Endometrium (tissue), 2 donors: ENCODE measurements around the gene FERMT2.

Experiments used
- FAIRE-seq: peaks from 2 replicates; lab custom pipeline; 2012; peaks lifted over from hg19 to GRCh38; lab: Jason Lieb, UNC
- donor health status: control.
- donor health status: control.

Gene FERMT2, protein sequence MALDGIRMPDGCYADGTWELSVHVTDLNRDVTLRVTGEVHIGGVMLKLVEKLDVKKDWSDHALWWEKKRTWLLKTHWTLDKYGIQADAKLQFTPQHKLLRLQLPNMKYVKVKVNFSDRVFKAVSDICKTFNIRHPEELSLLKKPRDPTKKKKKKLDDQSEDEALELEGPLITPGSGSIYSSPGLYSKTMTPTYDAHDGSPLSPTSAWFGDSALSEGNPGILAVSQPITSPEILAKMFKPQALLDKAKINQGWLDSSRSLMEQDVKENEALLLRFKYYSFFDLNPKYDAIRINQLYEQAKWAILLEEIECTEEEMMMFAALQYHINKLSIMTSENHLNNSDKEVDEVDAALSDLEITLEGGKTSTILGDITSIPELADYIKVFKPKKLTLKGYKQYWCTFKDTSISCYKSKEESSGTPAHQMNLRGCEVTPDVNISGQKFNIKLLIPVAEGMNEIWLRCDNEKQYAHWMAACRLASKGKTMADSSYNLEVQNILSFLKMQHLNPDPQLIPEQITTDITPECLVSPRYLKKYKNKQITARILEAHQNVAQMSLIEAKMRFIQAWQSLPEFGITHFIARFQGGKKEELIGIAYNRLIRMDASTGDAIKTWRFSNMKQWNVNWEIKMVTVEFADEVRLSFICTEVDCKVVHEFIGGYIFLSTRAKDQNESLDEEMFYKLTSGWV

DNA sequence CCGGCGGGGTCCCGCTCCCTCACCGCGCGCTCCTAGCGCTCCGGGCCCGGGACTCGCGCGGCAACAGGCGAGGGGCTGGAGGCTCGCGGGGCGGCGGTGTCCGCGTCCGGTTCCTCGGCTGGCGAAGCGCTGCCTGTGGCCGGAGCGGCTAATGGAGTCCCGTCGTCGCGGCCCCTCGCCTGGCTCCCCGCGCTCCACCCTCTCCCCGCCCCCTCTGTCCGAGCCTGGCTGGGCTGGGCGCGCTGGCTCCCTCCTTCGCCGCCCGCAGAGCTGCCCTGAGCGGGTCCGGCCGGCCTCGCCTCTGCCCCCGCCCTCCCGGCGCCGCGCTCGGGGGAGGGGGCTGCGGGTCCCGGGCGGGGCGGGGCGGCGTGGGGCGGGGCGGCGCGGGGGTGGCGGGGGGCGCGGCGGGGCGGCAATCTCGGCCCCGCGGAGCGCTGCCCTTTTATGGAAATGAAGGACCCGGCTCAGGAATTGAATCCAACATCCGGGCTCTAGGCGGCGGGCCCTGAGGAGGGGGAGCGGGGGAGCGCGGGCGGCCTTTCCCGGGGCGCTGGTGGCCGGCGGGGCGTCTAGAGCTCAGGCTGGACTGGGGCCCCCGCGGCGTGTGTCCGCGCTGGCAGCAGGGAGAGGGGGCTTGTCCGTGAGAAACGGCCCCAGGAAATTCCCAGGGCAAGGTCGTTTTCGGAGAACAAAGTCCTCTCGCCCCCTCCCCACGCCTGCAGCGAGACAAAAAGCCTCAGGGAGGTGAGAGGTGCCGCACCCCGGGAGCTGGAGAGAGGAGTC, at the start of gene FERMT2:
Gene FERMT2 (minus strand): TSS at position 153 of the 783 bp plus-strand sequence. CDS start 482 bp downstream, outside the sequence.
- FAIRE-seq: no peak

DNA sequence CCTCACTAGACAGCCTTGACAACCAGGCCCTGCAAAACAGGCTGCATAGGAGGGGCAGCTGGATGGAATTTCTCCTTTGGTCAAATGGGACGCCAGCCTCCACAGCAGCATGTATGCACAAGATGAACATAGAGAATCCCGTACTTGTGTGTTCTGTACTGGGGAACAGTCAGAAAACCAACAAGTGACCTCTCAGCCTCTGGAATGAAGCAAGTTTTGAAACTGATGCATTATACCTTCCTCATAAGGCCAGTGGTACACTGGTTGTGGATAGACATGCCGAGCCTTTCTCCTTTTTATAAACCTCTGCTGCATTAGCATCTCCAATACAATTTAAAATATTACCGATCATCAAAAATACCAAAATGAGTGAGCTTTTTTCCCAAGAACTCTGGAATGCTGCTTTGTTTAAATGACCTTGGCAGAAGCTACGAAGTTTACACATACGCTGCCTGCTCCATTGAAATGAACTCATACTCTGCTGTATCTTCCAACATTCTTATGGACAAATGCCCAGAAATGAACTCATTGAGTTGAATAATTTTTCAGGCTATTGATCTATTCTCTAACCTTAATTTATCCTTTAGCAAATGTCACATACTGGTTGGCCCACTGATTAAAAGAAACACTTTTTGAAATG, 47.6 kb upstream of the FERMT2 start:
- no peak for FAIRE-seq

DNA sequence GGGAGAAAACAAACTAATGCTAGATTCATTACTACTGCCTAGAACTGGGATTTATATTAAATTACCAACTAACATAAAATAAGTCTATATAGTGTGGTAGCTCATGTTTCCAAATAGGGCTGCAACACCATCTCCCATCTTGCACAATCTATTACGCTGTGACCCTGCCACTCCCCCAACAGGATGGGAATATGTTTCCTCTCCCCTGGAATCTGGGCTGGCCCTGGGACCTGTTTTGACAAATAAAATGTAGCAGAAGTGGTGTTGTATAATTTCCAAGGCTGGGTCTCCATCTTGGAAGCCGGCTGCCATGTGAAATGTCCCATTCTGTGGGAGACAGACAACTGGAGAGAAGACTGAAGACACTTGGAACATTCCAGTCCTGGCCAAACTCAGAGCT, 45.6 kb upstream of the FERMT2 start:
- FAIRE-seq: no peak

DNA sequence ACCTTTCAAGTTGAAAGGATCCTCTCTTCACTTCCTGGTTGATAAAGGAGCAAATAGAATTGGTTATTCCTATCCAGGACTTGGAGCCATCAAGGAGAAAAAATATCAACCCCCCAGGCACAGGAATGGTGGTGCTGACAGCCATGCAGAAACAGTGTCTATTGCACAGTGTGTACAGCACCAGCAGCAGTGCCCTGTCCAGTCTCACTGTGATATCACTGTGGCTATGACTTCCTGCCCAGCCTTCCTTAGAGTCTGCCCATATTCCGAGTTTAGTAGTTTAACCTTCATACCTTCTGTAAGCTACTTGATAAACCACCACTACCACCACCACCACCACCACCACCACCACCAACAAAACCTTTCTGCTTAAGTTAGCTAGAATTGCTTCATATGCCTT, 45.1 kb upstream of the FERMT2 start:
- FAIRE-seq: no peak

DNA sequence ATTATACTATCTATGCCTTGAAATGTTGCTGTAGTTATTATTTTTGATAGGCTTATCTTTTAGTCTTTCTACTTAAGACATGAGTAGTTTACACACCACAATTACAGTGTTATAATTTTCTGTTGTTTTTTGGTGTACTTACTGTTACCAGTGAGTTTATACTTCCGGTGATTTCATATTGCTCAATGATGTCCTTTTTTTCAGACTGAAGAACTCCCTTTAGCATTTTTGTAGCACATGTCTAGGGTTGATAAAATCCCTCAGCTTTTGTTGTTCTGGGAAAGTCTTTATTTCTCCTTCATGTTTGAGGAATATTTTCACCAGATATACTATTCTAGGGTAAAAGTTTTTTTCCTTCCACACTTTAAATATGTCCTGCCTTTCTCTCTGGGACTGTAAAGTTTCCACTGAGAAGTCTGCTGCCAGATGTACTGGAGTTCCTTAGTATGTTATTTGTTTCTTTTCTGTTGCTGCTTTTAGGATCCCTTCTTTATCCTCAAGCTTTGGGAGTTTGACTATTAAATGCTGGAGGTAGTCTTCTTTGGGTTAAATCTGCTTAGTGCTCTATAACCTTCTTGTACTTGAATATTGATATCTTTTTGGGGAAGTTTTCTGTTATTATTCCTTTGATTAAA, 41.5 kb upstream of the FERMT2 start:
- no peak for FAIRE-seq

DNA sequence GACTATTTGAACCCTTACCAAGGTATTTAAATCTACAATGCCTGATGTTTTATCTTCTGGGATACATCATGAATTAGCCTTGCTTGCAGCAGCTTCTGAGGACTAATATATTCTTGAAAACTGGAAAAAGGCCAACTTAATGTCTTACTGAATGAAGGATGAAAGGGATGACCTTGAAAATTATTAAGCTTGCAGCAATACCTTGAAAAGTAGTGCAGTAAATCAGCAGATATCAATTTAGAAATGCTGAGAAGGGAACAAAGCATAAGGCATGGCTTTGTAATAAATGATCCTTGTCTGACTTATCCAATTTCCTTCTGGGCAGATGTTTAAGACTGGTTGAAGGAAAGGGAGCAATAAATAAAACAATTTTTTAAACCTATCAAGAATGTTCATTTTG, 37.3 kb upstream of the FERMT2 start:
- no peak for FAIRE-seq

DNA sequence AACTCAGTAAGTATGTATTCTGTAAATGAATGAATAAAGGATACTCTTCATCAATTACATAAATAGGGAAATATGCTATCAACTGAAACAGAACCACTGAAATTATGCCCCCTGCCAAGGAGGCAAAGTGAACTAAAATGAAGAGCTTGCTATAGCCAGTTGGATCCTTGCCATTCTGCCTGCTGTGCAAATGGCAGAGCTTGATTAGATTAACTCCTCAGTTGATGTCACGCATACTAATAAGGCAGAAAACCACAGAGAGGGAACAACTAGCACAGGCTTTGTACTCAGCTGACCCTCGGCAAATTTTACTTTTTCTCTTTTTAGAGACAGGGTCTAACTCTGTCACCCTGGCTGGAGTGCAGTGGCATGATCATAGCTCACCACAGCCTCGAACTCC, 36.7 kb upstream of the FERMT2 start:
- FAIRE-seq: no peak

DNA sequence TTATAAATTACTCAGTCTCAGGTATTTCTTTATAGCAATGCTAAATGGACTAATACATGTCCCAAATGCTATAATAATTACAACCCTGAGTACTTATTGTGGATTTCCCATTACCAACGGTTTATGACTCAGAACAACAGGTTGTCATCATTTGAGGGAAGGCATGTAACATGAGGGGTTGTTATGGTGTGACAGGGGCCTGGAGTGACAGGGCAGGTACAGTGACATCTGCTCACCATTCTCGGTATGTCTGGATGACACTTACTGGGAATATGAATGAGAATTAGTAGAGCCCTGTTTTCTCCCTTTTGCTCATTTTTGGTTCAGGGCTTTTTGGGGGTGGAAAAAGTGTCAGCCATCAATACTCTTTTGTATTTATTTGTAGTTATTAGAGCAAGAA, 36.2 kb upstream of the FERMT2 start:
- no peak for FAIRE-seq

DNA sequence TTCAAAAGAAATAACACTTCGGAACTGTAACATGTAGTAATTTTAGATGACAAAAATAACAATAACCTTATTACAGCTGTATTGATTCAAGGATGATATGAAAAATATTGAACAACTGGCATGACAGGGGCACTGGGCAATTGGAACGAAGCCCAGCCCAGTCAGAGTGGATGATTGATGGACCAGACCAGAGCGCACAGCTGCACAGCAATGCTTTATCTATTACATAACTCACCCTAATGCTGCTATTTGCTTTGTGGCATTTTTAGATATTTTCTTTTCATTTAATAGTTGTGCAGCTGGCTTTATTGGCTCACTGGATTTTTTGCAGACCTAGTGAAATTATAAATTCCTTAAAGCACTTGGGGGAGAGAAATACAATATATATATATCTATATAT, 26.9 kb upstream of the FERMT2 start:
- FAIRE-seq: no peak

DNA sequence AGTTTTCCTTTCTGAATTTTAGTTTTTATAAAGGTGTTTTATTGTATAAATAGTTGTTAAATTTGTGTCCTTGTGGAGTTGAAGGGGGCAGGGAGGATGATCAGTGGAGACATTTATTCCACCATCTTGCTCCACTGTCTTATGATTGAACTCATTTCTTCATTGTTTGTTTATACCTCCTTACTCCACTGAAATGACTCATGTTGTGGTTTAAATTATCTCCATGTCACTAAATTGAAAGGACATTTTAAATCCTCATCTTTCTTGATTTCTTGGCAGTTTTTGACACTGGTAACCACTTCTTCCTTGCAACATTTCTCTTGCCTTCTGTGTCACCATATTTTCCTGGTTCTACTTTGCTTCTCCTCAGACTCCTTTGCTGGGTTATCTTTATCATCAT, 23.6 kb upstream of the FERMT2 start:
- no peak for FAIRE-seq

DNA sequence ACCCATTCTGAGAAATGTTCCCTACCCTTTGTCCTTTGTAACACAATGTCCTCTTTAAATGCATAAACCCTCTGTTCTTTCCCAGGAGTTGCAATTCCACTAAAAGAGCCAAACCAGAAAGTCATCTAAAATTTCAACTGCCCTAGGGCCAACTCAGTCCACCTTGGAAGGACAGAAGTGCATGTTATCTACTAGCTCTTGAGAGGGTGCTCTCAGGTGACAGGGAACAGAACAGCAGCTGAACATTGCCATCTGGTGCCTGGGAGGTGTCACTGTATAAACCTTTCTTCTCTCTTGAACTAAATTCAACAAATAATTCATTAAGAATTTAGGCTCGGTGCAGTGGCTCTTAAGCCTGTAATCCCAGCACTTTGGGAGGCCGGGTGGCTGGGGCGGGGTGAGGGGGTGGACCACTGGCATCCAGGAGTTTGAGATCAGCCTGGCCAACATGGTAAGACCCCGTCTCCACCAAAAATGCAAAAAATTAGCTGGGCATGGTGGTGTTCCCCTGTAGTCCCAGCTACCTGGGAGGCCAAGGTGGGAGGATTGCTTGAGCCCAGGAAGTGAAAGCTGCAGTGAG, 10.3 kb upstream of the FERMT2 start:
- no peak for FAIRE-seq

DNA sequence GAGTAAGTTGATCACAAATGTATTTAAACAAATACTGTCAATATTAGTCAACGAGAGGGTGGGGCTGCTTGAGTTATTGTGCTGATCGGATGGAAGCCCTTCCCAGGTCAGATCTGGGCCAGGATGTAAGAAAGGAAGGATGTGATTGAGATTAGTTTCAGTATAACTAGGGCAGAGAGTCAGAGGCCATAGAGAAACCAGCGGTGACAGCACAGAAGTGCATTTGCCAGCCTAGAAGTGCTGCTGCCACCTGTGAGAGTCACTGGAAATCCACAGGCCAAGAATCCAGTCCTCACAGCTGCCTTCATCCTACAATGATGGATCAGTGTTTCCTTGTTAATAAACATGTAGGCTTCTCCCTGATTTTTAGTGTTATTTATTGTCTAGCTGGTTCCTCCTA, 9.8 kb upstream of the FERMT2 start:
- FAIRE-seq: no peak

DNA sequence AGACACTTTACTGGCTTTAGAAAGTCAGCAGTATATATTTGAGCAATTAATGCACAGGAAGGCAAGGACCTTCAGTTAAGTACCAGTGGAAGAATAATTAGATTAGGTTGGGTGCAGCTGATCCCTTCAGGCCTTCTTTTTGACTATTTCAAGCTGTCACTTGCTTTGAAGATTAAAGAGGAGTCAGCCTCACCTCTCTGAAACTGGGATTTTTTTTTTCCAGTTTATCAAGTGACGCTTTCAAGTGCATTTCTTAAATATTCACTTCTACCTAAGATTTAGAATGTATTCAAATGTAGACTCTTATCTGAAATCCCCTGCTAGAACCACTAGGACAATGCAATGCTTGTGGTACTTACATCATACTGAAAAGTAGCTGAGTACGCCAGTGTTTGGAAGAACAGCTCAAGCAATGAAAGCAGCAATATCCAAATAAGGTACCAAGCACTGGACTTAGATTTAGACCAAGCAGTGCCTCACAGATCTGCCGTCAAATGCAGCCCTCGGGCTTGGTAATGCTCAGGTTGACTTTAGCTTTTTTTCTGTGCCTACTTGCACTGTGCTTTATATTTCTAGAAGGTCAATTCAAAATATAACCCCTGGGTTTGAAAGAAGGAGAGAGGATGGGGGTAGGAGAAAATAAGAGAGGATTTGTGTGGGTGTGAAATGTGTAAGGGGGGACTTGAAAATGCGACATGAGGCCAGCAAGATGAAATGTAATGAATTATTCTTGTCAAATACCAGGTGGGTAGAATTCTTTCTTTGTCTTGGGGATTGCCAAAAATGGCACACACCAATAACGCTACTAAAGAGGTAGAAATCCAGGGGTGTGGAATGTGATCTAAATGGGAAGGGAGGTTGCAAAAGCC, 3.7 kb upstream of the FERMT2 start:
- FAIRE-seq: no peak

DNA sequence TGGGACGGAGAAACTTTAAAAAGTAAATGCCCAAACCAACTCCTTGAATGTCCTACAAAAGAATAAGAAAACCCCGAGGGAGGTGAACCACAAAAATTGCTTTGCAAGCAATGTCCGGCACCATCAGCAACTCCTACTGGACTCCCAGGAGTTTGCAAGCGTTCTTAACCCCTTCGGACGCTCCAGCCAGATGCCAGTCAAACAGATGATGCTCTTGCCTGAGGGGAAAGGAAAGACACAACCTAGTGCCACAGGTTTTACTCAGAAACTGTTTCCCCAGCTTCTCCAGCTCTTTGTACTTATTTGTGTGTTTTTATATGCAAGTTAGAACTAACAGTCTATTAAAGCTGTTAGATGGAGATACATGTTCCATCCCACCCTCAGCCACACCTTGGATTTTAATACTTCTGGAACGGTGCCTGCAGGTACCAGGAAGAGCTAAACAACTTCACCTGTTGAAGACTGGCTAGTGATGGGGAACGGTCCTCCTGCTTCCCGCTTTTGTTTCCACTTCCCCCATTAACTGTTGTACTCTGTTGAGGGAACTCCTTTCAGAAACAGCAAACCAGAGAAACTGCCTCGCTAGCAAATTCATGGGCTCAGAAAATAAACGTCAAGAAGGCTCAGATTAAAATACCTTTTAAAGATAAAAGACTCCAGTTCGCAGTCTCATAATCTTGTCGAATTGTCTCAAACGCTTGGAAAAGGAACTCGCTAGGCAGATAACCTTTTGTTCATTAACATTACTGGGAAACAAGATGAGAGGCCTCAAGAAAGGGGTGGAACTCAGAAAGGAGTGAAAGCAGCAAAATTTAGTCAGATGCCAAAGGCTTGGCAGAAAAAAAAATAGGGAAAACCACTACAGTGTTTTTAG, 1.1 kb upstream of the FERMT2 start:
- FAIRE-seq: no peak

DNA sequence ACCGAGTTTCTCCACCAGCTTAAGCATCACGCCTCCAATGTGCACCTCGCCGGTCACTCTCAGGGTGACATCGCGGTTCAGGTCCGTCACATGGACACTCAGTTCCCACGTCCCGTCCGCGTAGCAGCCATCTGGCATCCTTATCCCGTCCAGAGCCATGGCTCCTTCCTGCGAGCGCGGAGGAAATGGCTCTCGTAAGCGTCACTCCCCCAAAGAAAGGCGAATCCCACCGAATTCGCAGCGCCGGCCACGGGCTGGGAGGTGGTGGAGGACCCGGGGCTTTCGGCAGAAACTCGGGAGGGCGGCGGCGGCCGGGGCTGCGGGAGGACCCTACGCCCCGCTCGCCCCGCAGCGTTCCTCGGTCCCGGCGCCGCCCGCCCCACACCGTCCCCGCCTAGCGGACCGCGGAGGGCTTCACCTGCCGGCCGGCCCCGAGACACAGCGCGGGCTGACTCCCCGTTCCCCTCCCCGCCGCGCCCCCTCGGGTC, 396 bp downstream of the FERMT2 start:
- FAIRE-seq: no peak

DNA sequence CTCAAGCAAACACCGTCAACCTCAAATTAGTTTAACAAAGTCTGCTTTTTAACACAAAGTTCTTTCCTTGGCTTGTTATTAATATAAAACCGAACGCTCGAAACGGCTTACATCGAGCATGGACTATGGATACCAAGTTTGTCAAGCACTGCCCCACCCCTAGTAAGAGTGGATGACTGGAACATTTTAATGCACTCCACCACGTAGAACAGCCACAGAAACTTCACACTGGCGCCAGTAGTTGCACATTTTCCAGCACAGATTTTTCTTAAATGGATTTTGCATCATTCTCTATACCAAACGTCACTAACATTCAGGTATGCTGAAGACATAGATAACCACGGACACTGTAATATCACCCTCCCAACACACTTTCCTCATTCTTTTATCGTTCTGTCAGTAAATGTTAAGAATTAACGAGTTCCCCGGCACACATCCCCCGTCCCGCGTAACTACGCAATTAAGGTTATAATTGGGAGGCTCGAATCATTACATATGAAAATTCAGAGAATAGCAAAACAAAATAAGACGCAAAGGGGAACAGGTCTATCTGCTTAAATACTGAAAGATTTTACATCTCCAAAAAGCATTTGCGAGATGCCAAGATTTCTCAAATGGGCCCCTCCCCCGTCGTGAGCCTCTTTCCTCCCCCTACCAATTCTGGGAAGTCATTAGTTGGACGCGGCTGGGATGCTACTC, 990 bp downstream of the FERMT2 start:
- FAIRE-seq: no peak

DNA sequence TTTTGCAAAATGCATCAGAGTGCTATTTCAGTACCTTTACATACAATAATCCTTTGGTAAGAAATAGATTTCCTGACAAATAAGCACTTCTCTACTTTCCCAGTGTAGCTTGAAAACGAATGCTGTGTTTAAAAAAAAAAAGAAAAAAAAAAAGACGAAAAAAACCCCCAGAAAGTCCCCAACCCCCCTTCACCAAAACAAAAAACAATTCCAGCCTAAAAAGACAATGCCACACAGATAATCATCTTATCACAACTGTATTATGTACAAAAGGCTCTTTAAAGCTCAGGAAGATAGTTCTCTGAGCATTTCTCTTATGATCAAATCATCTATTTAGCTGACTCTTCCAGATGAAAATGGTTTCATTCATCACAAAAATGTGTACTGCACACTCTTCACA, 1.6 kb downstream of the FERMT2 start:
- FAIRE-seq: no peak

DNA sequence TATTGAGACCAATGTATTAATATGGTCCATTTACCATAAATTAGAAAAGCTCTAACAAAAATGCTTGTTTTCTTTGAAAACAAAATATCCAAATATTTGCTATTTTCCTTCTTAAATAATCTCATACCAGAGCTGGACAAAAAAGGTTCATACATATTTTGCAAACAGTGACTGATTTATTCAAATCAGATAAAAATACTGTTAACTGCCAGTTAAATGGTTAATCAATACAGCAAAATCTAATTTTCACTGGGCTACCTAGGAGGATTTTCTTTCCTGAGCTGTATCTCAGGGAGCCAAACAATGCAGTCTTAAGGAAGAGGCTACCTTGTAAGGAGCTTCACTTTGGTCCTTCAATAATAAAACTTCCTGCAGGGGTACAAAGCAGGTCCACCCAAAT, 2.0 kb downstream of the FERMT2 start:
- no peak for FAIRE-seq

DNA sequence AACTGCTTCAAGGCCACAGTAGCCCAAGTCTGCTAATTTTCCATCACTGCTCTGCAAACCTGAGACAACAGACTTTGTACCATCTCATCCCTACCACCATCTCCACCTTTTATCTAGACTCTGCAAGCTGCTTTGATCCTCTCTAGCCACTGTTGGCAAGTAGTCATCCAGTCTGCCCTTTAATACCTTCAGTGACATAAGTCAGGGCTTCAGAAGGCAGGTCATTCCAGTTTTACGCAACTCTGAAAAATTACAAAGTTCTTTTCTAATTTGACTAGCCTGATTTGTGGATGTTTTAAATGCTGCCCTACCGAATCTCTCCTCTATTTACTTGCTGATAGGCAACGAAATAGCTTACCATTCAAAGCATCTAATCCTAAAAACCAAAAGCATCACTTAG, 2.8 kb downstream of the FERMT2 start:
- FAIRE-seq: no peak
